Cardiac fibroblast (primary cell): ENCODE data around the gene RNF157.
"Not testable (repeated sequence)": the region's sequence is repeated elsewhere in the genome, so short reads cannot be mapped to it uniquely, and the experiment has no call there.

ENCODE experiments used
- DNase-seq, 2 donors: peaks; one replicate each; pipeline versions ENCODE4 v3.0.0 to v3.0.0-alpha.2; 2010; ENCODE audit warnings: low read depth in 2 of 2
- H3K4me3 ChIP-seq, 2 donors: replicated peaks in 1 of 2; 1 replicate in 1 of 2; 2 replicates in 1 of 2; pipeline ENCODE4 v1.5.1; 2011; ENCODE audit warnings: low read depth in 2 of 2, low read length in 2 of 2, mild to moderate bottlenecking in 2 of 2, moderate library complexity in 1 of 2
- TF ChIP-seq, protein P1 (sequence below): IDR thresholded peaks from one replicate; pipeline ENCODE4 v1.5.1; 2011; ENCODE audit warnings: low read depth, mild to moderate bottlenecking, low read length, inconsistent platforms

The RNF157 gene

DNA sequence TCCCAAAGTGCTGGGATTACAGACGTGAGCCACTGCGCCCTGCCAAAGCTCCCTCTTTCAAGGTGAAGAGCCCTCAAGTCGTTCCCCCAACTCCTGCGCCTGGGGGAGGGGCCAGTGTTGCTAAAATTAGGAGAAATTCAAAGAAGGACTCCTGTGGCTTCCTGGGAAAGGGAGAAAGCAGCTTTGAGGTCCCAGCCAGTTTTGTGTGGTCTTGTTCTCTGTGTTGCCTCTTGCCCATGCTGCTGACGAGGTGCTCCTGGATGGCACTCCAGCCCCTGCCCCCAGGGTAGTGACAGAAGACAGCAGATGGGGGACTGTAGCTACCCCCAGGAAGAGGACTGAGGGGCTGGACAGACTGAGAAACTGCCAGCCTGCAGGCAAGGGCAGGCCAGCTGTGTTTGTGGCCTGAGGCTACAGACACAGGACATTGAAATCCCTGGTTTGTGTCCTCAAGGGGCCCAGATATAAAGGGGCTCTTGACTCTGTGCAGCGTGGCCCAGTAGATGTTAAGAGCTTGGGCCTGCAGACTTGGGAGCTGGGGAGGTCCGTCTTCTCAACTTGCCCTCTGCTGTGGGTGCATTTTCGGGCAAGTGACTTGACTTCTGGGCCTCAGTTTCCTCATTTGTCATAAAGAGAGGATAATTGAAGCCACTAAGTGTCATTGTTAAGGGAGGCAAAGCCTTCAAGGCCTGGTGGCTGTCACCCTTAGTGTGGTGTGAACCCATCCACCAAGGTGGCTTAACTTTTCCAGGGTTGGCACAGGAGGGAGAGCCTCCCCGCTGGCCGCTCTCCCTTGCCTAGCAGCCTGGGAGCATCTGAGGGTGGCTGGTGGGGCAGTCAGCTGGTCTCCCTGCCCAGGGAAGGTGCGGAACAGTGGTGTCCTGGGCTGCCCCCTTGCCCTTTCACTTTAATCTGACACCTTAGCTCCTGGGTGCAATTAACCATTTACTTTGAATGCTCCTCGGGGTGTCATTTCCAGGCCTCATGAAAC lies 29.0 kb upstream of the RNF157 start:
- H3K4me3 ChIP-seq, result no peak overlapping the region
- TF ChIP-seq, protein P1, sequence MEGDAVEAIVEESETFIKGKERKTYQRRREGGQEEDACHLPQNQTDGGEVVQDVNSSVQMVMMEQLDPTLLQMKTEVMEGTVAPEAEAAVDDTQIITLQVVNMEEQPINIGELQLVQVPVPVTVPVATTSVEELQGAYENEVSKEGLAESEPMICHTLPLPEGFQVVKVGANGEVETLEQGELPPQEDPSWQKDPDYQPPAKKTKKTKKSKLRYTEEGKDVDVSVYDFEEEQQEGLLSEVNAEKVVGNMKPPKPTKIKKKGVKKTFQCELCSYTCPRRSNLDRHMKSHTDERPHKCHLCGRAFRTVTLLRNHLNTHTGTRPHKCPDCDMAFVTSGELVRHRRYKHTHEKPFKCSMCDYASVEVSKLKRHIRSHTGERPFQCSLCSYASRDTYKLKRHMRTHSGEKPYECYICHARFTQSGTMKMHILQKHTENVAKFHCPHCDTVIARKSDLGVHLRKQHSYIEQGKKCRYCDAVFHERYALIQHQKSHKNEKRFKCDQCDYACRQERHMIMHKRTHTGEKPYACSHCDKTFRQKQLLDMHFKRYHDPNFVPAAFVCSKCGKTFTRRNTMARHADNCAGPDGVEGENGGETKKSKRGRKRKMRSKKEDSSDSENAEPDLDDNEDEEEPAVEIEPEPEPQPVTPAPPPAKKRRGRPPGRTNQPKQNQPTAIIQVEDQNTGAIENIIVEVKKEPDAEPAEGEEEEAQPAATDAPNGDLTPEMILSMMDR, result no peak
- DNase-seq, result no peak

DNA sequence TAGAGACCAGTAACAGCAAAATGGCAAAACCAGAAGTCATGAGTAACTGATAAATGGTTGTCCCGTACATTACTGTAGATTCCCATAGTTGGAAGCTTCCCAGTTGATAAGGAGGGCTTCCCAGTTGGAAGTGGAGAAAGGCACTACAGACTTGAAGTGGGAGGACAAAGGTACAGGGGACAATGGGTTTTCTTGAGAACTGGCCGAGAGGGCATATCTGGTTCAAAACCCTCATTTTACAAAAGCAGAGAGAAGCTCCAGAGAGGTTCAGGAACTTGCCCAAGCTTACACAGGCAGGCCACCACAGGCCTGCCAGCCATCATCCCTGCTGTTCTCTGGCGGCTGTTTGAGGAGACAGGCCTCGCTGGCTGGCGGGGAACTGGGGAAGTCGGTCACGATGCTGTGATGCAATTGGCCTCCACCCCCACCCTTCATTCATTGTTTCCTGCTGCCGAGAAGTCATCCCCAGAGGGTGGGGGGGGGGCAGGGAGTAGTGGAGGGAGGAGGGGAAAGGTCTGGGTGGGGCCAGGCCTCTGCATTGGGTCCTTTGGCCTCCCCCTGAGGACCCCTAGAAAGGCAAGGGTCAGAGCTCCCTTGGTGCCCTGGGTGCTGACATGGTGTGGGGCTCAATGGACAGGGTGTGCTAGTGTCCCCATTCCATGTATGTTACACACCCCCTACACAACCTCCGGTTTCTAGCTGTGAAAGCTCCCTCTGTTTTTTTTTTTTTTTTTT lies 27.9 kb upstream of the RNF157 start:
- DNase-seq, result peak; percentile 90 to 93
- TF ChIP-seq, protein P1, result no peak
- H3K4me3 ChIP-seq, result peak overlapping the region in 1 of 2 donors; percentile 26

- not testable (repeated sequence) for DNase-seq, H3K4me3 ChIP-seq
Measured at GRCh38 chr17:76267581-76268001, 27.3 kb upstream of the RNF157 start.

DNA sequence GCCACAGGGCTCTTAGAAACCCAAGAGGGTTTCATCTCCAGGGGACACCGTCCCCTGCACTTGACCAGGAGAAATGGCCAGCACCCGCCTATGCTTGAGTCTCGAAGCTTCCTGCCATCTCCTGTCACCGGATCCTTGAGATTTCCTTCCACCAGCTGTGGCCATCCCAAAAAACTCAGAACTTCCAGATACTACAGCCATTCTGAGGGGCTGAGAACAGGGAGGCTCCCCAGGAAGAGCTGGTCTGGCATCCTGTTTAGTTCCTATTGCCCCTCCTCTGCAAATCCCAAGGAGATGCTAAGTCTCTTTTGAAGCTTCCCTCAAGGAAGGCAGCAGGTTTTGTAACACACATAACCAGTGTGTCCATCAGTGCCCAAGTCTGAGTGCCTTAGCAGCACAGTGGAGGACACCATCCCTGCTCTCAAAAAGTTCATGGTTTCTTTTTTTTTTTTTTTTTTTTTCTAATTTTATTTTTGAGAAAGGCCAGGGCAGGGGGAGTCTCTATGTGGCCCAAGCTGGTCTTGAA lies 26.8 kb upstream of the RNF157 start:
- peak overlapping the region; percentile 68 to 83 for H3K4me3 ChIP-seq
- TF ChIP-seq, protein P1, result no peak
- DNase-seq, result no peak

DNA sequence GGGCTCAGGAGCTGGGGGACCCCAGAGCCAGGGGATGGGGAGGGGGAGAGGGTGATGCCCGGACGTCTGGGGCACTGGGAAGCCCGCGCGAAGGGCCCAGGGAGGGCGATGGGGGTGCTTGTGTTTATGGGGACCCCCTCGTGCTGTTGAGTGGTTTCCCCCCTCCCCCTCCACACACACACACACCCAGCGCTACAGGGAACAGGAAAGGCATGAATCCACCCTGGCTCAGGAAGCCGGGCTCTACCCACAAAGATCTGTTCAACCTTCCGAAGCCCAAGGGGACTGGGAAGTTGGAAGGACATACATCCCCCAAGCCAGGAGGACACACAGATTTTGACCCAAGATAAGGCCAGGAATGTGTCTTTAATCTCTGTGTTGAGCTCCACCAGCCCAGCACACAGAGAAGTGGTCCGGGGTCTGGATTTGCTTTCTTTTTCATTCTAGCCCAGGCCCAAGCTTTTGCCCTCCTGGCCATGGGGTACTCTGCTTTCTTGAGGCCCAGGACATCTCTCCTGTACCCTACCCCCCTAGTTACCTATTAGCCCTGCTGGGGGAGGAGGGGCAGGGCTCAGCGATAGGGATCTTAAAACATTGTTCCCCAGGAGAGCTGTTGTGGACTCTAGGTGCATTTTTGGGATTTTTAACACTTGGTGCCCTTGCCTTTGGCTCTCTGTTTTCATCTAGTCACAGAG lies 26.1 kb upstream of the RNF157 start:
- TF ChIP-seq, protein P1, result no peak
- DNase-seq, result peak; percentile 49 to 65
- peak overlapping the region; percentile 68 to 83 for H3K4me3 ChIP-seq

GRCh38 chr17:76265624-76266243 lies 25.4 kb upstream of the RNF157 start:
- TF ChIP-seq, protein P1, result no peak
- H3K4me3 ChIP-seq, result peak overlapping the region; percentile 68 to 83
- peak; percentile 47 to 75 for DNase-seq
